ENCODE data around the gene PHF13.

Gene PHF13

GRCh38 chr1:6666696-6667095 lies 53.2 kb downstream of the PHF13 start:
- no peak for DNase-seq (ENCODE audit: low spot score)

- no peak for DNase-seq (ENCODE audit: low spot score)
Observed at GRCh38 chr1:6667139-6667538, 53.6 kb downstream of the PHF13 start.

- DNase-seq (ENCODE audit: low spot score), result no peak
Observed at GRCh38 chr1:6668503-6668902, 55.0 kb downstream of the PHF13 start.

GRCh38 chr1:6672558-6672957 lies 59.0 kb downstream of the PHF13 start:
- no peak for DNase-seq (ENCODE audit: low spot score)
